Breast epithelium (tissue), 4 donors: ENCODE results near the gene NRG3. TPM values are rescaled to one million over a fixed set of nuclear protein-coding genes. Genes with fewer than 3 reads are reported as not detected.

Experiments used
- DNase-seq, 2 donors: peaks; one replicate each; pipeline ENCODE4 v3.0.0-alpha.2; 2019; ENCODE audit warnings: low spot score in 2 of 2
- H3K27ac ChIP-seq, 2 donors: fragments of 200-600 bp; sonication (generic) in 1 of 2; one replicate each; pipeline ENCODE4 v1.5.1; 2016 to 2019; ENCODE audit warnings: mild to moderate bottlenecking in 1 of 2
- H3K27me3 ChIP-seq, 2 donors: fragments of 200-600 bp; sonication (generic) in 1 of 2; one replicate each; pipeline versions ENCODE4 v1.5.1 to v1.6.0; 2017 to 2019; ENCODE audit warnings: control low read depth in 1 of 2, mild to moderate bottlenecking in 1 of 2
- H3K36me3 ChIP-seq: fragments of 200-600 bp; one replicate; pipeline ENCODE4 v1.5.1; 2019
- H3K4me1 ChIP-seq, 2 donors: fragments of 200-600 bp; sonication (generic); one replicate each; pipeline ENCODE4 v1.5.1; 2016 to 2019; ENCODE audit warnings: control low read depth in 1 of 2
- H3K4me3 ChIP-seq, 3 donors: fragments of 200-600 bp; sonication (generic); 1 replicate in 2 of 3; 2 replicates in 1 of 3; pipeline ENCODE4 v1.5.1; 2016 to 2019; ENCODE audit warnings: mild to moderate bottlenecking in 3 of 3, moderate library complexity in 2 of 3
- H3K9me3 ChIP-seq, 2 donors: fragments of 200-600 bp; sonication (generic) in 1 of 2; one replicate each; pipeline ENCODE4 v1.5.1; 2016 to 2019; ENCODE audit warnings: control low read depth in 1 of 2
- CTCF ChIP-seq, 3 donors: fragments of 450-650 bp; IDR thresholded peaks; one replicate each; pipeline ENCODE4 v1.5.1; 2016 to 2017; ENCODE audit warnings: antibody characterized with exemption in 3 of 3, mild to moderate bottlenecking in 3 of 3, moderate library complexity in 3 of 3
- POLR2A ChIP-seq: fragments of 450-650 bp; IDR thresholded peaks from one replicate; pipeline ENCODE4 v1.6.1; 2016; ENCODE audit warnings: antibody characterized with exemption, mild to moderate bottlenecking, moderate library complexity
- POLR2AphosphoS5 ChIP-seq, 3 donors: sonication (generic); formaldehyde crosslinking; IDR thresholded peaks; one replicate each; pipeline ENCODE4 v1.6.1; 2017; ENCODE audit warnings: antibody characterized with exemption in 3 of 3
- intact Hi-C: fragments of 100-400 bp; cut with DNase I; formaldehyde crosslinking; loops from one replicate; pipeline ENCODE4 v1.15.1; 2023; ENCODE audit warnings: low total_unique reads
- total RNA-seq, 3 donors: library from RNA; depleted of rRNA; stranded (reverse); fragments of >200 nt; gene quantifications; one replicate each; pipeline ENCODE4 v1.1.0, GENCODE V29; 2016

Gene NRG3
- total RNA-seq, 3 donors from 2014 or later = 0.16 to 0.88 (median 0.33) TPM

- Histone ChIP-seq H3K9me3 (peaks cover 0 to 4% of the 10 kb centered on the region in 2 donors), H3K36me3 (no peaks in the 10 kb centered on the region), H3K4me1 (no peaks in the 10 kb centered on the region), H3K4me3 (no peak overlapping the region), H3K27me3 (no peaks in the 10 kb centered on the region), H3K27ac (no peak overlapping the region)
- no peak for TF ChIP-seq POLR2AphosphoS5 (IDR thresholded peaks at IDR 0.05)
- TF ChIP-seq POLR2A = no peak
- no peak for TF ChIP-seq CTCF (IDR thresholded peaks at IDR 0.05)
- intact Hi-C loops = no loop called here
- DNase-seq = no peak
Observed at GRCh38 chr10:81865581-81865980, 9.4 kb upstream of the NRG3 start.

GRCh38 chr10:81866753-81867152 lies 8.2 kb upstream of the NRG3 start:
- no peaks in the 10 kb centered on the region for H3K27me3 ChIP-seq
- intact Hi-C loops = no loop called here
- H3K4me3 ChIP-seq = no peak overlapping the region
- TF ChIP-seq CTCF (IDR thresholded peaks at IDR 0.05) (no peak), POLR2A (no peak), POLR2AphosphoS5 (IDR thresholded peaks at IDR 0.05) (no peak)
- H3K9me3 ChIP-seq = peaks cover 0 to 4% of the 10 kb centered on the region in 2 donors
- H3K36me3 ChIP-seq = no peaks in the 10 kb centered on the region
- H3K4me1 ChIP-seq = no peaks in the 10 kb centered on the region
- H3K27ac ChIP-seq = no peak overlapping the region
- DNase-seq = no peak

DNA sequence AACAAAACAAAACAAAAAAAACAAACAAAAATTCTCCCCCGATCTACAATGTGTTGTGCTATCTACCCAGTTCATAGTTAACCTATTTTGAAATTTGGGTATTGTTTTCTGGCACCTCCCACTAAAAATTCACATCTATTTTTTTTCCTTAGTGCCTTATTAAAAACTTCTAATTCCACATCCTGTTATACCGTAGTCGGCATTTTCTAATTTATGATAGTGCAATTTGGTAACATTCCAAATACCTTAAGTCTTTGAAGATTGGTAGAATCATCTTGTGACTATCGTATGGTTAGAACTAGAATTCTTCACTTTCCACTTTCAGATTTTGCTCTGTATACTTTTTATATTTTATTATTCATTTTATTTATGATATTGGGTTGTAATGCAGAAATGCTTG lies 4.5 kb upstream of the NRG3 start:
- H3K27ac ChIP-seq = no peak overlapping the region
- TF ChIP-seq POLR2AphosphoS5 (IDR thresholded peaks at IDR 0.05) (no peak), CTCF (IDR thresholded peaks at IDR 0.05) (no peak), POLR2A (no peak)
- H3K36me3 ChIP-seq = no peaks in the 10 kb centered on the region
- peaks cover 0 to 15% of the 10 kb centered on the region in 2 donors for H3K27me3 ChIP-seq
- no peaks in the 10 kb centered on the region for H3K4me1 ChIP-seq
- H3K9me3 ChIP-seq = no peaks in the 10 kb centered on the region
- DNase-seq = no peak
- H3K4me3 ChIP-seq = no peak overlapping the region
- intact Hi-C loops = no loop called here

DNA sequence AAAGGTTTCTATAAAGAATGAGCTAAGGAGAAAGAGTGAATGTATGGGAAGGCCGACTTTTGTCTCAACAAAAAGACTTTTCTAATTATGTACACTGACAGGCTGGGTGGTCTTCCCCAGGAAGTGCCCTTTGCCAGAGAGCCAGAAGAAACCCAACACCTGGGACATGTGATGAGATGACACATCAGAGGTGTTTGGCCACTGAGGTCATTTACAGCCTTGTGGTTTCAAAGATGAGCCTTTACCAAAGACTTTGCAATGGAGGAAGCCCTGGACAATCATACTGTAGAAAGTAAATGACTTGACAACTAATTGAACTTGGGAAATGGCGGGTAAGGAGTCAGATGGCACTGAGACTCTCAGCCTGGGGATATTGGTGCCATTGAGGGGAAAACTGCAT lies 3.4 kb upstream of the NRG3 start:
- Histone ChIP-seq H3K9me3 (no peaks in the 10 kb centered on the region), H3K4me3 (no peak overlapping the region), H3K36me3 (no peaks in the 10 kb centered on the region), H3K27ac (no peak overlapping the region), H3K4me1 (no peaks in the 10 kb centered on the region), H3K27me3 (peaks cover 3 to 24% of the 10 kb centered on the region in 2 donors)
- TF ChIP-seq CTCF (IDR thresholded peaks at IDR 0.05) (no peak), POLR2AphosphoS5 (IDR thresholded peaks at IDR 0.05) (no peak), POLR2A (no peak)
- intact Hi-C loops = no loop called here
- DNase-seq = no peak

- H3K36me3 ChIP-seq = no peaks in the 10 kb centered on the region
- no peak overlapping the region for H3K4me3 ChIP-seq
- no peak for DNase-seq
- TF ChIP-seq POLR2A = no peak
- TF ChIP-seq POLR2AphosphoS5 (IDR thresholded peaks at IDR 0.05) = no peak
- TF ChIP-seq CTCF (IDR thresholded peaks at IDR 0.05) = no peak
- no peak overlapping the region for H3K27ac ChIP-seq
- intact Hi-C loops = no loop called here
- H3K4me1 ChIP-seq = no peaks in the 10 kb centered on the region
- H3K27me3 ChIP-seq = peaks cover 3 to 25% of the 10 kb centered on the region in 2 donors
- no peaks in the 10 kb centered on the region for H3K9me3 ChIP-seq
Observed at GRCh38 chr10:81872206-81872862, 2.7 kb upstream of the NRG3 start.
